Upper lobe of left lung (tissue), 4 donors: Measurements from ENCODE around the gene BCAS1.

ENCODE experiments used
- EP300 ChIP-seq, 4 donors: sonication (generic); formaldehyde crosslinking; IDR thresholded peaks; one replicate each; pipeline ENCODE4 v1.5.1; 2017; ENCODE audit warnings: antibody characterized with exemption in 4 of 4, control low read depth in 2 of 4
- TF ChIP-seq, protein P1 (sequence below), 6 experiments: fragments of 450-650 bp in 4 of 6; fragments of 200-600 bp in 2 of 6; sonication (generic) in 2 of 6; IDR thresholded peaks; one replicate each; pipeline ENCODE4 v1.5.1; 2016 to 2019; ENCODE audit warnings: antibody characterized with exemption in 6 of 6

DNA sequence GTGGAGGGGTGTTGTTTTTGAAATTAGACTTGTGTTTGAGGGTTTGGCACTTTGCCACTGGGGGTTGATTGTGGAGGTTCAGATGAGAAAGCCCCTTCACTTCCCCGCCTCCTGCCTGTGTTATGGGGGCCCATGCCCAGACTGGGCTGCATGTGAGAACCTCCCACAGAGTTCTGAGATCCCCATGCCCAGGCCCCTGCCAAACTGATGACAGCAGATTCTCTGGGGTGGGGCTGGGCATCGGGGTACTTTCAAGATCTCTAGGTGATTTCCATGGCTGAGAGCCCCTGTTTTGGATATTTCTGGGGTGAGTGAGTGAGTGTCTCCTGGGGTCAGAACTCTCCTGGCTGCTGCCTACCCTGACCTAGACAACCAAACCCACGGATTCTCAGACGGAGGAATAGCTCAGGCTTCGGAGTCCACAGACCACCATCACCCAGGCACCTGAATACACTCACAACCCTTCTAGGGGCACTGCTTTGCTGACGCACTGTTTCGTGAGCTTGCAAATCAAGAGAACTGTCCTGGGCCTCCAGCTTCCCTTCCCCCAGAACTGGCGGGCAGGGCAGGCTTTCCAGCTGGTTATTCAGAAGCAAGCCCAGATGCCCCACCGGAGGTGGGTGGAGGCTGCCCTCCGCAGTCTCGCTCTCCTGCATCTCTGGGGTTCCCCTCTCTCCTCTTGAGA, 6.3 kb downstream of the BCAS1 start:
- TF ChIP-seq, protein P1, sequence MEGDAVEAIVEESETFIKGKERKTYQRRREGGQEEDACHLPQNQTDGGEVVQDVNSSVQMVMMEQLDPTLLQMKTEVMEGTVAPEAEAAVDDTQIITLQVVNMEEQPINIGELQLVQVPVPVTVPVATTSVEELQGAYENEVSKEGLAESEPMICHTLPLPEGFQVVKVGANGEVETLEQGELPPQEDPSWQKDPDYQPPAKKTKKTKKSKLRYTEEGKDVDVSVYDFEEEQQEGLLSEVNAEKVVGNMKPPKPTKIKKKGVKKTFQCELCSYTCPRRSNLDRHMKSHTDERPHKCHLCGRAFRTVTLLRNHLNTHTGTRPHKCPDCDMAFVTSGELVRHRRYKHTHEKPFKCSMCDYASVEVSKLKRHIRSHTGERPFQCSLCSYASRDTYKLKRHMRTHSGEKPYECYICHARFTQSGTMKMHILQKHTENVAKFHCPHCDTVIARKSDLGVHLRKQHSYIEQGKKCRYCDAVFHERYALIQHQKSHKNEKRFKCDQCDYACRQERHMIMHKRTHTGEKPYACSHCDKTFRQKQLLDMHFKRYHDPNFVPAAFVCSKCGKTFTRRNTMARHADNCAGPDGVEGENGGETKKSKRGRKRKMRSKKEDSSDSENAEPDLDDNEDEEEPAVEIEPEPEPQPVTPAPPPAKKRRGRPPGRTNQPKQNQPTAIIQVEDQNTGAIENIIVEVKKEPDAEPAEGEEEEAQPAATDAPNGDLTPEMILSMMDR (IDR thresholded peaks at IDR 0.05): no peak
- no peak for TF ChIP-seq EP300 (IDR thresholded peaks at IDR 0.05)
